CD14-positive monocyte (primary cell): ENCODE measurements around the gene SRSF7. TPM values are rescaled to one million over a fixed set of nuclear protein-coding genes. Genes with fewer than 3 reads are reported as not detected.
"Not testable (repeated sequence)": the region's sequence is repeated elsewhere in the genome, so short reads cannot be mapped to it uniquely, and the experiment has no call there.

Experiments used
- DNase-seq, 3 donors: peaks; one replicate each; pipeline ENCODE4 v3.0.0-alpha.2; 2011 to 2022
- H2AFZ ChIP-seq: 2 replicates; pipeline ENCODE4 v1.6.0; 2012; ENCODE audit warnings: mild to moderate bottlenecking, low read depth, low read length, inconsistent platforms; ENCODE audit not compliant: insufficient read depth, poor library complexity, severe bottlenecking
- H3K27ac ChIP-seq, 2 donors: 1 replicate in 1 of 2; 2 replicates in 1 of 2; pipeline ENCODE4 v1.5.1; 2012 to 2013; ENCODE audit warnings: low read length in 2 of 2, control low read depth in 1 of 2, inconsistent platforms in 1 of 2, low read depth in 1 of 2, mild to moderate bottlenecking in 1 of 2
- H3K27me3 ChIP-seq, 2 donors: one replicate each; pipeline versions ENCODE4 v1.6.0 to v1.6.1; 2011 to 2013; ENCODE audit warnings: low read length in 2 of 2; ENCODE audit not compliant: control insufficient read depth in 2 of 2, insufficient read depth in 2 of 2
- H3K36me3 ChIP-seq, 2 donors: replicated peaks in 1 of 2; 1 replicate in 1 of 2; 2 replicates in 1 of 2; pipeline versions ENCODE4 v1.5.1 to v1.6.1; 2012 to 2013; ENCODE audit warnings: low read length in 2 of 2, control low read depth in 1 of 2, inconsistent platforms in 1 of 2, mild to moderate bottlenecking in 1 of 2; ENCODE audit not compliant: insufficient read depth in 2 of 2, control insufficient read depth in 1 of 2
- H3K4me1 ChIP-seq, 2 donors: 1 replicate in 1 of 2; 2 replicates in 1 of 2; pipeline versions ENCODE4 v1.5.1 to v1.6.1; 2012 to 2013; ENCODE audit warnings: low read length in 2 of 2, control low read depth in 1 of 2, inconsistent platforms in 1 of 2, mild to moderate bottlenecking in 1 of 2, moderate library complexity in 1 of 2; ENCODE audit not compliant: insufficient read depth in 2 of 2, control insufficient read depth in 1 of 2
- H3K4me2 ChIP-seq: replicated peaks from 2 replicates; pipeline ENCODE3; 2012; ENCODE audit warnings: low read length, moderate library complexity, mild to moderate bottlenecking; ENCODE audit not compliant: poor library complexity, severe bottlenecking; ENCODE audit errors: extremely low read depth
- H3K4me3 ChIP-seq, 3 experiments: fragments of 200-600 bp in 1 of 3; sonication (generic) in 1 of 3; replicated peaks in 1 of 3; 1 replicate in 2 of 3; 2 replicates in 1 of 3; pipeline ENCODE4 v1.5.1; 2011 to 2013; ENCODE audit warnings: low read length in 3 of 3, mild to moderate bottlenecking in 3 of 3, control low read depth in 2 of 3, low read depth in 2 of 3, inconsistent platforms in 1 of 3, moderate library complexity in 1 of 3
- H3K79me2 ChIP-seq: 2 replicates; pipeline ENCODE4 v1.6.0; 2012; ENCODE audit warnings: mild to moderate bottlenecking, control low read depth, inconsistent platforms, low read length, moderate library complexity; ENCODE audit not compliant: insufficient read depth
- H3K9ac ChIP-seq: 2 replicates; pipeline ENCODE4 v1.6.0; 2017; ENCODE audit warnings: low read length, mild to moderate bottlenecking; ENCODE audit not compliant: insufficient read depth, poor library complexity, severe bottlenecking
- H3K9me3 ChIP-seq, 2 donors: replicated peaks in 1 of 2; 1 replicate in 1 of 2; 2 replicates in 1 of 2; pipeline versions ENCODE4 v1.5.1 to v1.6.1; 2012 to 2013; ENCODE audit warnings: low read length in 2 of 2, control low read depth in 1 of 2; ENCODE audit not compliant: control insufficient read depth in 1 of 2, insufficient read depth in 1 of 2
- H4K20me1 ChIP-seq: 2 replicates; pipeline ENCODE4 v1.6.0; 2012; ENCODE audit warnings: mild to moderate bottlenecking, low read length, control low read depth, moderate library complexity; ENCODE audit not compliant: insufficient read depth
- H3K27ac Mint-ChIP-seq, 7 donors: one replicate each; pipeline ENCODE4 v1.8.0; 2020; ENCODE audit warnings: mild to moderate bottlenecking in 7 of 7, mixed read lengths in 7 of 7, moderate library complexity in 6 of 7, inconsistent platforms in 2 of 7
- H3K27me3 Mint-ChIP-seq, 3 donors: one replicate each; pipeline ENCODE4 v1.8.0; 2021 to 2022; ENCODE audit warnings: low read depth in 3 of 3, mild to moderate bottlenecking in 3 of 3, mixed read lengths in 3 of 3, moderate library complexity in 3 of 3, inconsistent platforms in 1 of 3
- H3K36me3 Mint-ChIP-seq, 2 donors: one replicate each; pipeline ENCODE4 v1.8.0; 2020; ENCODE audit warnings: mixed read lengths in 2 of 2, inconsistent platforms in 1 of 2, mild to moderate bottlenecking in 1 of 2
- H3K4me1 Mint-ChIP-seq: one replicate; pipeline ENCODE4 v1.8.0; 2020; ENCODE audit warnings: mild to moderate bottlenecking, mixed read lengths
- H3K4me3 Mint-ChIP-seq, 2 donors: one replicate each; pipeline ENCODE4 v1.8.0; 2020; ENCODE audit warnings: mild to moderate bottlenecking in 2 of 2, mixed read lengths in 2 of 2, moderate library complexity in 1 of 2
- H3K9me3 Mint-ChIP-seq, 7 donors: one replicate each; pipeline ENCODE4 v1.8.0; 2020 to 2022; ENCODE audit warnings: mixed read lengths in 7 of 7, mild to moderate bottlenecking in 6 of 7, moderate library complexity in 6 of 7, inconsistent platforms in 2 of 7
- WGBS: methylation state at CpG from one replicate; pipeline ENCODE4 v1.1.5; 2013; ENCODE audit warnings: missing lambda C conversion rate; ENCODE audit not compliant: insufficient coverage; 5-methylcytosine and 5-hydroxymethylcytosine counted together
- intact Hi-C, 2 donors: fragments of 100-400 bp; cut with micrococcal nuclease; formaldehyde crosslinking; loops; one replicate each; pipeline versions ENCODE4 v1.15.0 to v1.15.1; 2023
- polyA plus RNA-seq, 3 donors: library from polyadenylated mRNA; depleted of rRNA in 1 of 3; unstranded in 2 of 3; stranded (reverse) in 1 of 3; fragments of 300-500 nt in 2 of 3; fragments of >200 nt in 1 of 3; fragmentation: Illumina TruSeq in 2 of 3; gene quantifications; 1 replicate in 2 of 3; 2 replicates in 1 of 3; pipeline ENCODE4 v1.2.3, GENCODE V29; 2012 to 2021
- TF ChIP-seq, protein P1 (sequence below): fragments of 200-600 bp; IDR thresholded peaks from one replicate; pipeline ENCODE4 v1.8.0; 2022; ENCODE audit warnings: antibody characterized with exemption, mild to moderate bottlenecking

The SRSF7 gene
- polyA plus RNA-seq, 3 donors: 226 to 299 (median 246) TPM

- Histone ChIP-seq H3K9me3 (no peaks in the 10 kb centered on the region), H3K79me2 (no peaks in the 10 kb centered on the region), H3K36me3 (peaks cover 0 to 6% of the 10 kb centered on the region in 2 donors), H3K9ac (no peak overlapping the region), H3K27me3 (no peaks in the 10 kb centered on the region), H3K4me3 (no peak overlapping the region), H3K4me1 (no peaks in the 10 kb centered on the region), H2AFZ (no peak overlapping the region), H3K4me2 (no peak overlapping the region), H4K20me1 (no peaks in the 10 kb centered on the region), H3K27ac (no peak overlapping the region)
- intact Hi-C loops: no loop called here
- no peak for DNase-seq
- peak overlapping the region in 1 of 7 donors; percentile 3 for H3K27ac Mint-ChIP-seq
- H3K4me3 Mint-ChIP-seq: no peak overlapping the region
- peaks cover 19 to 22% of the 10 kb centered on the region in 2 donors for H3K36me3 Mint-ChIP-seq
- H3K27me3 Mint-ChIP-seq: peaks cover 0 to 1% (median 0%) of the 10 kb centered on the region in 3 donors
- no peaks in the 10 kb centered on the region for H3K4me1 Mint-ChIP-seq
- H3K9me3 Mint-ChIP-seq: peaks cover 0 to 3% (median 1%) of the 10 kb centered on the region in 7 donors
- WGBS: 97% methylated on average over 3 of the region's 6 CpGs
- TF ChIP-seq, protein P1, sequence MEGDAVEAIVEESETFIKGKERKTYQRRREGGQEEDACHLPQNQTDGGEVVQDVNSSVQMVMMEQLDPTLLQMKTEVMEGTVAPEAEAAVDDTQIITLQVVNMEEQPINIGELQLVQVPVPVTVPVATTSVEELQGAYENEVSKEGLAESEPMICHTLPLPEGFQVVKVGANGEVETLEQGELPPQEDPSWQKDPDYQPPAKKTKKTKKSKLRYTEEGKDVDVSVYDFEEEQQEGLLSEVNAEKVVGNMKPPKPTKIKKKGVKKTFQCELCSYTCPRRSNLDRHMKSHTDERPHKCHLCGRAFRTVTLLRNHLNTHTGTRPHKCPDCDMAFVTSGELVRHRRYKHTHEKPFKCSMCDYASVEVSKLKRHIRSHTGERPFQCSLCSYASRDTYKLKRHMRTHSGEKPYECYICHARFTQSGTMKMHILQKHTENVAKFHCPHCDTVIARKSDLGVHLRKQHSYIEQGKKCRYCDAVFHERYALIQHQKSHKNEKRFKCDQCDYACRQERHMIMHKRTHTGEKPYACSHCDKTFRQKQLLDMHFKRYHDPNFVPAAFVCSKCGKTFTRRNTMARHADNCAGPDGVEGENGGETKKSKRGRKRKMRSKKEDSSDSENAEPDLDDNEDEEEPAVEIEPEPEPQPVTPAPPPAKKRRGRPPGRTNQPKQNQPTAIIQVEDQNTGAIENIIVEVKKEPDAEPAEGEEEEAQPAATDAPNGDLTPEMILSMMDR: no peak
Observed at GRCh38 chr2:38706846-38707345, 44.3 kb downstream of the SRSF7 start.

DNA sequence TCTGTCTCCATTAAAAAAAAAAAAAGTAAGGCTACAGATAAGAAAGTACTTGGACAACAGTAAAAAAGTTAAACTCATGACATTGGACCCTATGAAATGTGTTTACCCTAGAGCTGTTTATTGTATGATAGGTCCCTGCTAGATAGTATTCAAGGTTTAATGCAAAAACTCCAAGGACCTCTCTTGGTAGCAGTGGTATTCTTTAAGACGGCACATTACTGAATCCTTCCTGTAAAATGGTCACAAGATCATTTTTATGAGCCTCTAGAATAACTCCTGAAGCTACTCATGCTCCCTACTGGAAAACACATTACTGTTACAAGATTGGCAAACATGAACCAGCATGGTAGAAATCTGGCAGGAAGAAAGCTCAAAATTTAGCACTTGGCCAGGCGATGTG is 46.5 kb downstream of the SRSF7 start:
- no peak overlapping the region for H3K27ac ChIP-seq
- no peaks in the 10 kb centered on the region for H3K4me1 ChIP-seq
- Mint-ChIP-seq H3K9me3 (peaks cover 0 to 2% (median 1%) of the 10 kb centered on the region in 7 donors), H3K27me3 (peaks cover 0 to 1% (median 0%) of the 10 kb centered on the region in 3 donors), H3K27ac (no peak overlapping the region), H3K36me3 (peaks cover 9 to 22% of the 10 kb centered on the region in 2 donors), H3K4me3 (no peak overlapping the region), H3K4me1 (no peaks in the 10 kb centered on the region)
- H3K9ac ChIP-seq: no peak overlapping the region
- no peaks in the 10 kb centered on the region for H3K36me3 ChIP-seq
- H3K4me3 ChIP-seq: no peak overlapping the region
- no CpG with 5 or more reads among the region's 2 CpGs for WGBS
- DNase-seq: no peak
- H3K9me3 ChIP-seq: no peaks in the 10 kb centered on the region
- H3K27me3 ChIP-seq: no peaks in the 10 kb centered on the region
- H3K79me2 ChIP-seq: no peaks in the 10 kb centered on the region
- TF ChIP-seq, protein P1: no peak
- H3K4me2 ChIP-seq: no peak overlapping the region
- no peaks in the 10 kb centered on the region for H4K20me1 ChIP-seq
- H2AFZ ChIP-seq: no peak overlapping the region
- intact Hi-C loops: no loop called here

DNA sequence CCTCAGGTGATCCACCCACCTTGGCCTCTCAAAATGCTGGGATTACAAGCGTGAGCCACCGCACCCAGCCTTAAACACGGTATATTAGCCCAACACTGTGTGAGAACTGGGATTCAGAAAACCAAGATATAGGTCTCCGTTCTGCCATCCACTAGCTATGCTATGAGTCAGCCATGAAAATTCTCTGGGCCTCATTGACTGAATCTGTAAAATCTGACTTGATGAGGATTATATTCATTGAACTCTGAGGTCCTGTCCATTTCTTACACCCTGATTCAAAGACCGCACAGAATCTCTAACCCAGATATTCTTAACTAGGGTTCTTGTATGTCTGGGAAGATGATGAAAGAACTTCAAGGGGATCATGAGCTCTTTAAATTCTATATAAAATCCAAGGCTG is 47.8 kb downstream of the SRSF7 start:
- H3K9ac ChIP-seq, DNase-seq, H3K4me3 Mint-ChIP-seq, H3K27me3 Mint-ChIP-seq, H3K4me2 ChIP-seq, H4K20me1 ChIP-seq, H3K79me2 ChIP-seq, H3K36me3 ChIP-seq, H3K4me1 ChIP-seq, H3K4me3 ChIP-seq, H3K27ac ChIP-seq, H3K27ac Mint-ChIP-seq, intact Hi-C loops, H3K9me3 ChIP-seq, H2AFZ ChIP-seq, H3K27me3 ChIP-seq, H3K9me3 Mint-ChIP-seq, H3K4me1 Mint-ChIP-seq: not testable (repeated sequence)
- peaks cover 12 to 21% of the 10 kb centered on the region in 2 donors for H3K36me3 Mint-ChIP-seq
- WGBS: 100% methylated on average over 2 of the region's 5 CpGs
